GM19351 (cell line): ENCODE measurements around the gene WDR86.

Source experiments
- ATAC-seq: cut with Tn5 transposase; IDR thresholded peaks from one replicate; pipeline ENCODE4 v1.9.1; 2021; ENCODE audit warnings: mild to moderate bottlenecking, moderate library complexity; ENCODE audit not compliant: unreplicated experiment

WDR86 gene

GRCh38 chr7:151440799-151441445 is 31.1 kb upstream of the WDR86 start:
- no peak for ATAC-seq

- no peak for ATAC-seq
Measured at GRCh38 chr7:151439855-151440798, 30.3 kb upstream of the WDR86 start, which contains the start of gene CRYGN. Gene CRYGN (minus strand): TSS chr7:151440141. CDS start chr7:151439917, 224 bp downstream.

GRCh38 chr7:151438864-151439601 is 29.2 kb upstream of the WDR86 start:
- ATAC-seq = no peak

GRCh38 chr7:151437866-151438516 is 28.2 kb upstream of the WDR86 start:
- no peak for ATAC-seq

- no peak for ATAC-seq
Measured at GRCh38 chr7:151437159-151437553, 27.3 kb upstream of the WDR86 start.

- ATAC-seq = no peak
Measured at GRCh38 chr7:151436446-151437158, 26.8 kb upstream of the WDR86 start.

GRCh38 chr7:151435971-151436370 is 26.1 kb upstream of the WDR86 start:
- ATAC-seq = no peak

GRCh38 chr7:151435103-151435916 is 25.5 kb upstream of the WDR86 start:
- ATAC-seq = no peak

GRCh38 chr7:151434549-151434948 is 24.7 kb upstream of the WDR86 start:
- ATAC-seq = no peak

- no peak for ATAC-seq
Measured at GRCh38 chr7:151433721-151434400, 24.0 kb upstream of the WDR86 start.

- peak; percentile 72 for ATAC-seq
Measured at GRCh38 chr7:151432658-151433521, 23.1 kb upstream of the WDR86 start.

GRCh38 chr7:151431768-151432311 is 22.0 kb upstream of the WDR86 start:
- ATAC-seq = no peak

GRCh38 chr7:151431281-151431767 is 21.5 kb upstream of the WDR86 start:
- no peak for ATAC-seq

GRCh38 chr7:151430391-151431205 is 20.8 kb upstream of the WDR86 start:
- no peak for ATAC-seq

- ATAC-seq = peak; percentile 66
Measured at GRCh38 chr7:151429560-151430331, 19.9 kb upstream of the WDR86 start.

GRCh38 chr7:151429237-151429559 is 19.4 kb upstream of the WDR86 start:
- no peak for ATAC-seq
